ENCODE results near the gene KCNIP3.

Gene KCNIP3

GRCh38 chr2:95388856-95389244, 91.7 kb downstream of the KCNIP3 start:
- no peak for TF ChIP-seq CTCF (IDR thresholded peaks at IDR 0.05; ENCODE audit: low read depth, low read length)
- DNase-seq (ENCODE audit: low read depth in 2 of 2), result no peak
- H3K4me3 ChIP-seq (replicated peaks in 1 of 2; ENCODE audit: low read depth in 2 of 2, low read length in 2 of 2), result no peak overlapping the region

GRCh38 chr2:95389245-95390119, 92.3 kb downstream of the KCNIP3 start:
- peak; percentile 99 for TF ChIP-seq CTCF (IDR thresholded peaks at IDR 0.05; ENCODE audit: low read depth, low read length)
- no peak overlapping the region for H3K4me3 ChIP-seq (replicated peaks in 1 of 2; ENCODE audit: low read depth in 2 of 2, low read length in 2 of 2)
- DNase-seq (ENCODE audit: low read depth in 2 of 2), result peak; percentile 69 to 77

- TF ChIP-seq CTCF (IDR thresholded peaks at IDR 0.05; ENCODE audit: low read depth, low read length), result no peak
- no peak for DNase-seq (ENCODE audit: low read depth in 2 of 2)
- no peak overlapping the region for H3K4me3 ChIP-seq (replicated peaks in 1 of 2; ENCODE audit: low read depth in 2 of 2, low read length in 2 of 2)
These were observed 93.2 kb downstream of the KCNIP3 start for GRCh38 chr2:95390272-95390880.

GRCh38 chr2:95390881-95391321, 93.8 kb downstream of the KCNIP3 start:
- no peak for DNase-seq (ENCODE audit: low read depth in 2 of 2)
- no peak overlapping the region for H3K4me3 ChIP-seq (replicated peaks in 1 of 2; ENCODE audit: low read depth in 2 of 2, low read length in 2 of 2)
- TF ChIP-seq CTCF (IDR thresholded peaks at IDR 0.05; ENCODE audit: low read depth, low read length), result no peak

GRCh38 chr2:95391641-95392310, 94.6 kb downstream of the KCNIP3 start:
- no peak for TF ChIP-seq CTCF (IDR thresholded peaks at IDR 0.05; ENCODE audit: low read depth, low read length)
- no peak overlapping the region for H3K4me3 ChIP-seq (replicated peaks in 1 of 2; ENCODE audit: low read depth in 2 of 2, low read length in 2 of 2)
- no peak for DNase-seq (ENCODE audit: low read depth in 2 of 2)

- no peak overlapping the region for H3K4me3 ChIP-seq (replicated peaks in 1 of 2; ENCODE audit: low read depth in 2 of 2, low read length in 2 of 2)
- no peak for TF ChIP-seq CTCF (IDR thresholded peaks at IDR 0.05; ENCODE audit: low read depth, low read length)
- no peak for DNase-seq (ENCODE audit: low read depth in 2 of 2)
These were observed 95.2 kb downstream of the KCNIP3 start for GRCh38 chr2:95392320-95392719.

All from cardiac fibroblast (primary cell).